Measurements from ENCODE around the gene FXYD2.

The FXYD2 gene

DNA sequence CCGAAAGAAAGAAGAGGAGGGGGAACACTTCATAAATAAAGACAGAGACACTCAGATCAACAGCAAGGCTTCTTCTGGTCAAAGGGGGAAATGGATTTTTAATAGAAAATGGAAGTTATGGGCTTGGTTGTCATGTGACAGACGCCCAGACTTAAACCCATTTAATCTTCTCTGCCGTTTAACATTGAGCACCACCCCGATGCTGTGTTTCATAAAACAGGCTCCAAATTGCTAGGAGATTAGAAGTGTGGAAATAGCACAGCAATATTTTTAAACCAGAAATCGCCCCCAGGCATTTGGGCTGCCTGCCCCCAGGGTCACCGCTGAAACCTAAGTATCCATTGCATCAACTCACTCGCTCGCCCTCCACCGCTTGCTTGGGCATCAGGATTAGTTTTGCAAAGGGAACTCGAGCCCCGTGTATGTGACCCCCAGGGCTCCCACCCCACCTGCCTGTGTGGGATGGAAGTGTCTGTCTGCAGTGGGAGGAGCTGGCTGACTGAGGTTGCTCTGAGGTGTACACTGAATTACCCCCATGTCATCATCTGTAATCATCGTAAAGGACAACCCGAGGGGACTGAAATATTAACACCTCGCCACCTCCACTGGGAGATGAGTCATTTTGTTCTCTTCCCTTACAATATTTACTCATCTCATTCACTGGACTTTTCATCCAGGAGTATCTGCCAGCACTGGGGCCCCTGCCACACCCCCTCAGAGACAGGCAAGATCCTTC lies 38.2 kb downstream of the FXYD2 start:
- WGBS, 2 donors (ENCODE audit: extremely low coverage in 2 of 2, insufficient read length in 2 of 2, insufficient replicate concordance in 1 of 2): no CpG with 5 or more reads among the region's 14 CpGs
- no peak overlapping the region for H3K18ac ChIP-seq (ENCODE audit: low read length)
- no peak overlapping the region for H3K4me2 ChIP-seq (ENCODE audit: insufficient read depth, low read length, poor library complexity, severe bottlenecking)
- no peak overlapping the region for H2AFZ ChIP-seq (ENCODE audit: low read length)
- no peak overlapping the region for H2BK12ac ChIP-seq (ENCODE audit: low read length)
- H3K4me1 ChIP-seq (ENCODE audit: control insufficient read depth in 2 of 2, insufficient read depth in 1 of 2, low read depth in 1 of 2, low read length in 2 of 2): peaks cover 0 to 3% of the 10 kb centered on the region in 2 donors
- H3K9me3 ChIP-seq (replicated peaks in 1 of 2; ENCODE audit: control insufficient read depth in 2 of 2, insufficient read depth in 1 of 2, low read depth in 1 of 2, low read length in 2 of 2): no peaks in the 10 kb centered on the region
- H3K9ac ChIP-seq (ENCODE audit: low read depth, low read length, poor library complexity): no peak overlapping the region
- H3K36me3 ChIP-seq (replicated peaks in 1 of 2; ENCODE audit: control insufficient read depth in 2 of 2, insufficient read depth in 2 of 2, low read length in 2 of 2): no peaks in the 10 kb centered on the region
- no peak overlapping the region for H4K8ac ChIP-seq (ENCODE audit: low read depth, low read length)
- no peak overlapping the region for H3K14ac ChIP-seq (ENCODE audit: low read length)
- no peak overlapping the region for H2BK5ac ChIP-seq (ENCODE audit: low read length)
- H3K23ac ChIP-seq (ENCODE audit: low read depth, low read length, poor library complexity): no peak overlapping the region
- H3K79me1 ChIP-seq (ENCODE audit: low read depth, low read length): no peaks in the 10 kb centered on the region
- DNase-seq (ENCODE audit: low spot score): no peak
- no peak overlapping the region for H2BK15ac ChIP-seq (ENCODE audit: low read length)
- peaks cover 0 to 74% (median 2%) of the 10 kb centered on the region in 3 experiments for H3K27me3 ChIP-seq (ENCODE audit: control insufficient read depth in 3 of 3, insufficient read depth in 3 of 3, low read depth in 1 of 3, low read length in 3 of 3)
- no peak overlapping the region for H4K91ac ChIP-seq (ENCODE audit: low read depth, low read length, poor library complexity)
- H2AK5ac ChIP-seq (ENCODE audit: low read depth, low read length): no peak overlapping the region
- no peak overlapping the region for H3K27ac ChIP-seq (replicated peaks; ENCODE audit: low read length)
- H3K4me3 ChIP-seq (ENCODE audit: low read length in 2 of 2): no peak overlapping the region
- H2BK120ac ChIP-seq (ENCODE audit: low read depth, low read length): no peak overlapping the region
- no peak overlapping the region for H3K4ac ChIP-seq (ENCODE audit: low read length)

DNA sequence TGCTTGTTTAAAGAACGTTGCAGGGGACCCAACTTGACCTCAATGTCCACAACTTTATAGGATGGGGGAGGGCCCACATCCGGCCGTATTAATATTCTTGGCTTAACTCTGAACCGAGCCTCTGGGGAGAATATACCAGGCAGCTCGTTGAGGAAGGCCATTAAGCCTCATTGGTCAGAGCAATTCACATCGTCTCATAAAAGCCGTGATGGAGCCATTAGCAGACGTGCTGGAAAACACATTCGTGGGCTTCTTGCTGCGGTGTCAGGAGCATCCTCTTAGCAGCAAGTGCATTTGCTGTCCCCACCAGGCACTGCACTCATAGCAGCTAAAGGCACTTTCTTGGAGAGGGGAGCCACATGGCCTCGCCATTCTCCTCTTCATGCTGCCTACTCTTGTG lies 42.4 kb downstream of the FXYD2 start:
- Histone ChIP-seq H3K9me3 (replicated peaks in 1 of 2; ENCODE audit: control insufficient read depth in 2 of 2, insufficient read depth in 1 of 2, low read depth in 1 of 2, low read length in 2 of 2) (no peaks in the 10 kb centered on the region), H2BK12ac (ENCODE audit: low read length) (no peak overlapping the region), H3K79me1 (ENCODE audit: low read depth, low read length) (no peaks in the 10 kb centered on the region), H3K27me3 (ENCODE audit: control insufficient read depth in 3 of 3, insufficient read depth in 3 of 3, low read depth in 1 of 3, low read length in 3 of 3) (peaks cover 0 to 67% (median 2%) of the 10 kb centered on the region in 3 experiments), H2BK15ac (ENCODE audit: low read length) (no peak overlapping the region), H3K4me2 (ENCODE audit: insufficient read depth, low read length, poor library complexity, severe bottlenecking) (no peak overlapping the region), H3K4ac (ENCODE audit: low read length) (no peak overlapping the region), H3K4me3 (ENCODE audit: low read length in 2 of 2) (no peak overlapping the region), H3K36me3 (replicated peaks in 1 of 2; ENCODE audit: control insufficient read depth in 2 of 2, insufficient read depth in 2 of 2, low read length in 2 of 2) (no peaks in the 10 kb centered on the region), H2BK120ac (ENCODE audit: low read depth, low read length) (no peak overlapping the region), H3K23ac (ENCODE audit: low read depth, low read length, poor library complexity) (no peak overlapping the region), H2AK5ac (ENCODE audit: low read depth, low read length) (no peak overlapping the region), H3K9ac (ENCODE audit: low read depth, low read length, poor library complexity) (no peak overlapping the region), H2BK5ac (ENCODE audit: low read length) (no peak overlapping the region), H3K4me1 (ENCODE audit: control insufficient read depth in 2 of 2, insufficient read depth in 1 of 2, low read depth in 1 of 2, low read length in 2 of 2) (peaks cover 0 to 3% of the 10 kb centered on the region in 2 donors), H2AFZ (ENCODE audit: low read length) (no peak overlapping the region), H3K18ac (ENCODE audit: low read length) (no peak overlapping the region), H4K8ac (ENCODE audit: low read depth, low read length) (no peak overlapping the region), H3K27ac (replicated peaks; ENCODE audit: low read length) (no peak overlapping the region), H3K14ac (ENCODE audit: low read length) (no peak overlapping the region), H4K91ac (ENCODE audit: low read depth, low read length, poor library complexity) (no peak overlapping the region)
- WGBS, 2 donors (ENCODE audit: extremely low coverage in 2 of 2, insufficient read length in 2 of 2, insufficient replicate concordance in 1 of 2): no CpG with 5 or more reads among the region's 11 CpGs
- DNase-seq (ENCODE audit: low spot score): no peak

DNA sequence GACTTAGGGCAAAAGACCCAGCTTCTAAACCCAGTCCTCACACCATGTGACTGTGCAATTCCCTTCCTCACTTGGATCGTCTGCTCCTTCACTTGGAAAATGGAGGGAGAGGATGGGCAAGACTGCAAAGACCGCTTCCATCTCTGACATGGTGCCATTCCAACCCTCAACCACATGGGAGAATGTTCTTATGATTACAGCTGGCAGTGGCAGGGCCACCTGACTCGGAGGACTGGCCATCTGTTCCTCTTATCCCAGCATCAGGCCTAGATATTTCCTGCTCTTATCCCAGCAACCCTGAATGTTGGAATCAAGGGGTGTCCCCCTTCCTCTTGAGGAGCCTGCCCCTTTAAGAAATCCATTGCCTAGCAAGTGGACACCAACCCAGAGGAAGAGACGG lies 42.9 kb downstream of the FXYD2 start:
- Histone ChIP-seq H3K14ac (ENCODE audit: low read length) (no peak overlapping the region), H3K27me3 (ENCODE audit: control insufficient read depth in 3 of 3, insufficient read depth in 3 of 3, low read depth in 1 of 3, low read length in 3 of 3) (peaks cover 0 to 66% (median 4%) of the 10 kb centered on the region in 3 experiments)
- WGBS, 2 donors (ENCODE audit: extremely low coverage in 2 of 2, insufficient read length in 2 of 2, insufficient replicate concordance in 1 of 2): no CpG with 5 or more reads among the region's 4 CpGs

DNA sequence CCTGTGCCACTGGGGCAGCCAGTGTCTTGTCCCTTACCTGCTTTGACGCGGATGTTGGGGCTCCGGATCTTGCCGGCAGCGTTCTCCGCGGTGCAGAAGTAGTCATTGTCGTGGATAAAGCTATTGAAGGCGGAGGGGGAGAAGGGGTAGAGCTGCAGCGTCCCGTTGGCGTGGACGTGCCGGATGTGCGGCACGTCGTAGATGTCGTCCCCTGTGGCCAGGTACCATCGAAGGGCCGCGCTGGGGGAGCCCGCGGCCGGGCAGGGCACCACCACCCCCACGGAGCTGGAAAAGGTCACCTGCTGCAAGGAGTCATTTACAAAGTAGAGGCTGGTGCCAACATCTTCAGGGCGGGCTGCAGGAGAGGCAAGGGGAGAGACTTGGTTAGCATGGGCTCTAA lies 44.1 kb downstream of the FXYD2 start:
- H4K8ac ChIP-seq (ENCODE audit: low read depth, low read length): no peak overlapping the region
- no peaks in the 10 kb centered on the region for H3K9me3 ChIP-seq (replicated peaks in 1 of 2; ENCODE audit: control insufficient read depth in 2 of 2, insufficient read depth in 1 of 2, low read depth in 1 of 2, low read length in 2 of 2)
- no CpG with 5 or more reads among the region's 26 CpGs for WGBS, 2 donors (ENCODE audit: extremely low coverage in 2 of 2, insufficient read length in 2 of 2, insufficient replicate concordance in 1 of 2)
- no peaks in the 10 kb centered on the region for H3K4me1 ChIP-seq (ENCODE audit: control insufficient read depth in 2 of 2, insufficient read depth in 1 of 2, low read depth in 1 of 2, low read length in 2 of 2)
- H2BK120ac ChIP-seq (ENCODE audit: low read depth, low read length): no peak overlapping the region
- H2BK5ac ChIP-seq (ENCODE audit: low read length): no peak overlapping the region
- no peak overlapping the region for H3K9ac ChIP-seq (ENCODE audit: low read depth, low read length, poor library complexity)
- H3K14ac ChIP-seq (ENCODE audit: low read length): no peak overlapping the region
- H3K36me3 ChIP-seq (replicated peaks in 1 of 2; ENCODE audit: control insufficient read depth in 2 of 2, insufficient read depth in 2 of 2, low read length in 2 of 2): no peaks in the 10 kb centered on the region
- H2AFZ ChIP-seq (ENCODE audit: low read length): no peak overlapping the region
- no peak overlapping the region for H3K4ac ChIP-seq (ENCODE audit: low read length)
- no peak overlapping the region for H3K23ac ChIP-seq (ENCODE audit: low read depth, low read length, poor library complexity)
- H2BK15ac ChIP-seq (ENCODE audit: low read length): no peak overlapping the region
- H3K27ac ChIP-seq (replicated peaks; ENCODE audit: low read length): no peak overlapping the region
- peaks cover 0 to 68% (median 4%) of the 10 kb centered on the region in 3 experiments for H3K27me3 ChIP-seq (ENCODE audit: control insufficient read depth in 3 of 3, insufficient read depth in 3 of 3, low read depth in 1 of 3, low read length in 3 of 3)
- H2AK5ac ChIP-seq (ENCODE audit: low read depth, low read length): no peak overlapping the region
- no peak for DNase-seq (ENCODE audit: low spot score)
- H4K91ac ChIP-seq (ENCODE audit: low read depth, low read length, poor library complexity): no peak overlapping the region
- peak overlapping the region; percentile 49 for H3K18ac ChIP-seq (ENCODE audit: low read length)
- H3K79me1 ChIP-seq (ENCODE audit: low read depth, low read length): no peaks in the 10 kb centered on the region
- H3K4me3 ChIP-seq (ENCODE audit: low read length in 2 of 2): no peak overlapping the region
- H2BK12ac ChIP-seq (ENCODE audit: low read length): no peak overlapping the region
- no peak overlapping the region for H3K4me2 ChIP-seq (ENCODE audit: insufficient read depth, low read length, poor library complexity, severe bottlenecking)

More for the DNA sequence above, 42.9 kb downstream of the FXYD2 start:
- no peaks in the 10 kb centered on the region for H3K79me1 ChIP-seq (ENCODE audit: low read depth, low read length)
- no peak overlapping the region for H2BK12ac ChIP-seq (ENCODE audit: low read length)
- no peaks in the 10 kb centered on the region for H3K9me3 ChIP-seq (replicated peaks in 1 of 2; ENCODE audit: control insufficient read depth in 2 of 2, insufficient read depth in 1 of 2, low read depth in 1 of 2, low read length in 2 of 2)
- peaks cover 0 to 3% of the 10 kb centered on the region in 2 donors for H3K4me1 ChIP-seq (ENCODE audit: control insufficient read depth in 2 of 2, insufficient read depth in 1 of 2, low read depth in 1 of 2, low read length in 2 of 2)
- H2BK120ac ChIP-seq (ENCODE audit: low read depth, low read length): no peak overlapping the region
- DNase-seq (ENCODE audit: low spot score): no peak
- H3K27ac ChIP-seq (replicated peaks; ENCODE audit: low read length): no peak overlapping the region
- H4K91ac ChIP-seq (ENCODE audit: low read depth, low read length, poor library complexity): no peak overlapping the region
- H3K18ac ChIP-seq (ENCODE audit: low read length): no peak overlapping the region
- H3K23ac ChIP-seq (ENCODE audit: low read depth, low read length, poor library complexity): no peak overlapping the region
- no peak overlapping the region for H3K4me3 ChIP-seq (ENCODE audit: low read length in 2 of 2)
- H3K4ac ChIP-seq (ENCODE audit: low read length): no peak overlapping the region
- no peak overlapping the region for H2BK5ac ChIP-seq (ENCODE audit: low read length)
- no peak overlapping the region for H4K8ac ChIP-seq (ENCODE audit: low read depth, low read length)
- H3K4me2 ChIP-seq (ENCODE audit: insufficient read depth, low read length, poor library complexity, severe bottlenecking): no peak overlapping the region
- no peak overlapping the region for H2AFZ ChIP-seq (ENCODE audit: low read length)
- H2BK15ac ChIP-seq (ENCODE audit: low read length): no peak overlapping the region
- no peak overlapping the region for H3K9ac ChIP-seq (ENCODE audit: low read depth, low read length, poor library complexity)
- no peaks in the 10 kb centered on the region for H3K36me3 ChIP-seq (replicated peaks in 1 of 2; ENCODE audit: control insufficient read depth in 2 of 2, insufficient read depth in 2 of 2, low read length in 2 of 2)
- H2AK5ac ChIP-seq (ENCODE audit: low read depth, low read length): no peak overlapping the region
